ENCODE measurements around the gene DNAH17. TPM values are rescaled to one million over a fixed set of nuclear protein-coding genes. Genes with fewer than 3 reads are reported as not detected.

The DNAH17 gene
- total RNA-seq, 1 donor from 2014 or later, result 0.54 TPM

GRCh38 chr17:78559749-78560368 is 17.3 kb downstream of the DNAH17 start:
- Mint-ChIP-seq H3K36me3 (ENCODE audit: unreplicated experiment) (peaks cover 2% of the 10 kb centered on the region), H3K4me3 (ENCODE audit: unreplicated experiment) (no peak overlapping the region), H3K9me3 (ENCODE audit: unreplicated experiment) (no peaks in the 10 kb centered on the region), H3K27ac (ENCODE audit: unreplicated experiment) (no peak overlapping the region), H3K27me3 (ENCODE audit: unreplicated experiment) (peaks cover 2% of the 10 kb centered on the region), H3K4me1 (ENCODE audit: unreplicated experiment) (peaks cover 3% of the 10 kb centered on the region)
- DNase-seq (ENCODE audit: extremely low spot score, unreplicated experiment), result no peak
- TF ChIP-seq CTCF (IDR thresholded peaks at IDR 0.05), result no peak

GRCh38 chr17:78558989-78559388 is 18.2 kb downstream of the DNAH17 start:
- TF ChIP-seq CTCF (IDR thresholded peaks at IDR 0.05), result no peak
- peaks cover 2% of the 10 kb centered on the region for H3K36me3 Mint-ChIP-seq (ENCODE audit: unreplicated experiment)
- no peaks in the 10 kb centered on the region for H3K9me3 Mint-ChIP-seq (ENCODE audit: unreplicated experiment)
- H3K27me3 Mint-ChIP-seq (ENCODE audit: unreplicated experiment), result peaks cover 2% of the 10 kb centered on the region
- H3K4me3 Mint-ChIP-seq (ENCODE audit: unreplicated experiment), result no peak overlapping the region
- peaks cover 3% of the 10 kb centered on the region for H3K4me1 Mint-ChIP-seq (ENCODE audit: unreplicated experiment)
- DNase-seq (ENCODE audit: extremely low spot score, unreplicated experiment), result no peak
- H3K27ac Mint-ChIP-seq (ENCODE audit: unreplicated experiment), result no peak overlapping the region

- H3K27me3 Mint-ChIP-seq (ENCODE audit: unreplicated experiment), result peaks cover 2% of the 10 kb centered on the region
- no peak for TF ChIP-seq CTCF (IDR thresholded peaks at IDR 0.05)
- H3K9me3 Mint-ChIP-seq (ENCODE audit: unreplicated experiment), result no peaks in the 10 kb centered on the region
- H3K36me3 Mint-ChIP-seq (ENCODE audit: unreplicated experiment), result peaks cover 2% of the 10 kb centered on the region
- no peak overlapping the region for H3K4me3 Mint-ChIP-seq (ENCODE audit: unreplicated experiment)
- H3K4me1 Mint-ChIP-seq (ENCODE audit: unreplicated experiment), result peaks cover 3% of the 10 kb centered on the region
- DNase-seq (ENCODE audit: extremely low spot score, unreplicated experiment), result no peak
- no peak overlapping the region for H3K27ac Mint-ChIP-seq (ENCODE audit: unreplicated experiment)
Observed at GRCh38 chr17:78558181-78558850, 18.9 kb downstream of the DNAH17 start.

- no peaks in the 10 kb centered on the region for H3K36me3 Mint-ChIP-seq (ENCODE audit: unreplicated experiment)
- peaks cover 3% of the 10 kb centered on the region for H3K4me1 Mint-ChIP-seq (ENCODE audit: unreplicated experiment)
- no peaks in the 10 kb centered on the region for H3K27me3 Mint-ChIP-seq (ENCODE audit: unreplicated experiment)
- no peak for DNase-seq (ENCODE audit: extremely low spot score, unreplicated experiment)
- H3K4me3 Mint-ChIP-seq (ENCODE audit: unreplicated experiment), result no peak overlapping the region
- H3K27ac Mint-ChIP-seq (ENCODE audit: unreplicated experiment), result no peak overlapping the region
- no peaks in the 10 kb centered on the region for H3K9me3 Mint-ChIP-seq (ENCODE audit: unreplicated experiment)
- no peak for TF ChIP-seq CTCF (IDR thresholded peaks at IDR 0.05)
Observed at GRCh38 chr17:78557598-78558039, 19.6 kb downstream of the DNAH17 start.

- Mint-ChIP-seq H3K4me1 (ENCODE audit: unreplicated experiment) (peaks cover 3% of the 10 kb centered on the region), H3K9me3 (ENCODE audit: unreplicated experiment) (no peaks in the 10 kb centered on the region), H3K27me3 (ENCODE audit: unreplicated experiment) (no peaks in the 10 kb centered on the region), H3K4me3 (ENCODE audit: unreplicated experiment) (no peak overlapping the region), H3K36me3 (ENCODE audit: unreplicated experiment) (no peaks in the 10 kb centered on the region), H3K27ac (ENCODE audit: unreplicated experiment) (no peak overlapping the region)
- DNase-seq (ENCODE audit: extremely low spot score, unreplicated experiment), result no peak
- no peak for TF ChIP-seq CTCF (IDR thresholded peaks at IDR 0.05)
Observed at GRCh38 chr17:78556812-78557211, 20.4 kb downstream of the DNAH17 start.

Data from osteocyte (in vitro differentiated cells).